NCI-H2081 (cell line): ENCODE results near the gene ALK.

ENCODE experiments used
- DNase-seq, 2 experiments: peaks; one replicate each; lab custom pipeline; 2025; lab: John Stamatoyannopoulos, UW

The ALK gene

GRCh38 chr2:29526587-29527586 is 394.5 kb downstream of the ALK start:
- DNase-seq, result no peak

- no peak for DNase-seq
Observed at GRCh38 chr2:29525921-29526320, 395.5 kb downstream of the ALK start.

GRCh38 chr2:29524652-29525051 is 396.7 kb downstream of the ALK start:
- no peak for DNase-seq

GRCh38 chr2:29522951-29523669 is 398.3 kb downstream of the ALK start:
- no peak for DNase-seq

GRCh38 chr2:29520001-29520400 is 401.4 kb downstream of the ALK start:
- no peak for DNase-seq

- no peak for DNase-seq
Observed at GRCh38 chr2:29519338-29519925, 402.0 kb downstream of the ALK start.

- DNase-seq, result no peak
Observed at GRCh38 chr2:29518646-29519337, 402.6 kb downstream of the ALK start.

GRCh38 chr2:29518010-29518409 is 403.4 kb downstream of the ALK start:
- no peak for DNase-seq

GRCh38 chr2:29517413-29517812 is 404.0 kb downstream of the ALK start:
- DNase-seq, result no peak

- DNase-seq, result no peak
Observed at GRCh38 chr2:29516767-29517166, 404.6 kb downstream of the ALK start.

- no peak for DNase-seq
Observed at GRCh38 chr2:29509878-29510277, 411.5 kb downstream of the ALK start.

- DNase-seq, result no peak
Observed at GRCh38 chr2:29509397-29509796, 412.0 kb downstream of the ALK start.

GRCh38 chr2:29504746-29505145 is 416.6 kb downstream of the ALK start:
- no peak for DNase-seq

GRCh38 chr2:29502460-29502911 is 418.9 kb downstream of the ALK start:
- DNase-seq, result no peak

GRCh38 chr2:29497375-29497774 is 424.0 kb downstream of the ALK start:
- no peak for DNase-seq

GRCh38 chr2:29496198-29496597 is 425.2 kb downstream of the ALK start:
- no peak for DNase-seq

- DNase-seq, result no peak
Observed at GRCh38 chr2:29495536-29496060, 425.8 kb downstream of the ALK start.

- no peak for DNase-seq
Observed at GRCh38 chr2:29495068-29495467, 426.3 kb downstream of the ALK start.

GRCh38 chr2:29492701-29493100 is 428.7 kb downstream of the ALK start:
- DNase-seq, result no peak

- DNase-seq, result no peak
Observed at GRCh38 chr2:29490045-29490444, 431.3 kb downstream of the ALK start.

- DNase-seq, result no peak
Observed at GRCh38 chr2:29489568-29489967, 431.8 kb downstream of the ALK start.
